SK-N-SH (cell line): Measurements from ENCODE around the gene MED27. TPM values are rescaled to one million over a fixed set of nuclear protein-coding genes. Genes with fewer than 3 reads are reported as not detected.

ENCODE experiments used
- CTCF ChIA-PET: fragments of 300-600, 350-600 bp; formaldehyde crosslinking; extraction: SDS; loops from one replicate; lab custom pipeline; 2021; lab: Yijun Ruan, JAX
- POLR2A ChIA-PET: fragments of 350-600 bp; sonication (Branson Sonifier 250); formaldehyde crosslinking; extraction: SDS; loops from one replicate; lab custom pipeline; 2020; ENCODE audit warnings: antibody characterized with exemption, inconsistent platforms; lab: Yijun Ruan, JAX
- DNase-seq: peaks from one replicate; pipeline ENCODE4 v3.0.0; 2012
- H2AFZ ChIP-seq: fragments of 200-600 bp; sonication (generic); 2 replicates; pipeline ENCODE4 v1.8.1; 2016; ENCODE audit warnings: antibody characterized with exemption, mild to moderate bottlenecking, low read depth
- H3F3A ChIP-seq: fragments of 200-600 bp; sonication (generic); replicated peaks from 2 replicates; pipeline ENCODE3; 2016; ENCODE audit warnings: antibody characterized with exemption, mild to moderate bottlenecking; ENCODE audit not compliant: insufficient read depth
- H3K27ac ChIP-seq, 2 experiments: fragments of 200-500 bp in 1 of 2; fragments of 200-600 bp in 1 of 2; sonication (Bioruptor generic) in 1 of 2; sonication (generic), shearing (Covaris generic) in 1 of 2; 2 replicates each; pipeline versions ENCODE4 v1.5.1 to v1.6.1; 2014 to 2016; ENCODE audit warnings: low read depth in 2 of 2, inconsistent platforms in 1 of 2, low read length in 1 of 2, mild to moderate bottlenecking in 1 of 2, mixed read lengths in 1 of 2
- H3K27me3 ChIP-seq: fragments of 200-600 bp; sonication (generic), shearing (Covaris generic); 2 replicates; pipeline ENCODE4 v1.6.1; 2016; ENCODE audit warnings: mixed run types; ENCODE audit not compliant: insufficient read depth
- H3K36me3 ChIP-seq, 2 experiments: fragments of 200-500 bp in 1 of 2; fragments of 200-600 bp in 1 of 2; sonication (Bioruptor generic) in 1 of 2; sonication (generic) in 1 of 2; replicated peaks in 1 of 2; 2 replicates each; pipeline versions ENCODE3 to v1.5.1; 2014 to 2016; ENCODE audit warnings: low read length in 1 of 2, mild to moderate bottlenecking in 1 of 2; ENCODE audit not compliant: insufficient read depth in 2 of 2, control insufficient read depth in 1 of 2
- H3K4me1 ChIP-seq, 2 experiments: fragments of 200-500 bp in 1 of 2; fragments of 200-600 bp in 1 of 2; sonication (Bioruptor generic) in 1 of 2; sonication (generic), shearing (Covaris generic) in 1 of 2; 2 replicates each; pipeline versions ENCODE4 v1.5.1 to v1.6.1; 2014 to 2016; ENCODE audit warnings: low read depth in 1 of 2, low read length in 1 of 2, mixed run types in 1 of 2; ENCODE audit not compliant: insufficient read depth in 2 of 2, control insufficient read depth in 1 of 2
- H3K4me2 ChIP-seq: fragments of 200-600 bp; sonication (generic), shearing (Covaris generic); 2 replicates; pipeline ENCODE4 v1.6.1; 2017; ENCODE audit warnings: mixed run types
- H3K4me3 ChIP-seq, 2 experiments: fragments of 200-500 bp in 1 of 2; fragments of 200-600 bp in 1 of 2; sonication (Bioruptor generic) in 1 of 2; sonication (generic), shearing (Covaris generic) in 1 of 2; 2 replicates each; pipeline versions ENCODE4 v1.5.1 to v1.8.1; 2014 to 2016; ENCODE audit warnings: low read depth in 2 of 2, inconsistent platforms in 1 of 2, low read length in 1 of 2, mild to moderate bottlenecking in 1 of 2, mixed read lengths in 1 of 2, moderate library complexity in 1 of 2
- H3K79me2 ChIP-seq: fragments of 200-600 bp; sonication (generic); 2 replicates; pipeline ENCODE4 v1.8.1; 2017; ENCODE audit warnings: mild to moderate bottlenecking; ENCODE audit not compliant: insufficient read depth
- H3K9ac ChIP-seq: fragments of 200-600 bp; sonication (generic); 2 replicates; pipeline ENCODE4 v1.6.1; 2017; ENCODE audit warnings: mixed run types
- H3K9me2 ChIP-seq: fragments of 200-600 bp; sonication (generic); 2 replicates; pipeline ENCODE4 v1.6.1; 2017; ENCODE audit warnings: mixed run types
- H3K9me3 ChIP-seq: fragments of 200-600 bp; sonication (generic); 2 replicates; pipeline ENCODE4 v1.6.1; 2017; ENCODE audit warnings: mixed run types, mild to moderate bottlenecking, moderate library complexity
- H4K20me1 ChIP-seq: fragments of 200-600 bp; sonication (generic); 2 replicates; pipeline ENCODE4 v1.6.1; 2017; ENCODE audit warnings: mild to moderate bottlenecking, mixed run types; ENCODE audit not compliant: insufficient read depth
- CHD2 ChIP-seq: fragments of 150-350 bp; IDR thresholded peaks from 2 replicates; pipeline ENCODE4 v1.6.1; 2018; ENCODE audit warnings: low read length; ENCODE audit not compliant: partially characterized antibody
- ELF1 ChIP-seq: IDR thresholded peaks from 2 replicates; pipeline ENCODE4 v1.4.0; 2012
- FOXJ3 ChIP-seq: sonication (generic); formaldehyde crosslinking; IDR thresholded peaks from 2 replicates; pipeline ENCODE4 v1.5.1; 2020; ENCODE audit warnings: mild to moderate bottlenecking, missing genetic modification reagents
- GATA2 ChIP-seq: sonication (generic); formaldehyde crosslinking; IDR thresholded peaks from 2 replicates; pipeline ENCODE4 v1.5.0; 2020; ENCODE audit warnings: mild to moderate bottlenecking, missing genetic modification reagents
- IRF3 ChIP-seq: fragments of 150-350 bp; IDR thresholded peaks from 2 replicates; pipeline ENCODE4 v1.6.1; 2016; ENCODE audit warnings: mild to moderate bottlenecking, low read depth, low read length
- MAX ChIP-seq: IDR thresholded peaks from 2 replicates; pipeline ENCODE4 v1.4.0; 2012; ENCODE audit warnings: low read depth
- MEF2A ChIP-seq: IDR thresholded peaks from 2 replicates; pipeline ENCODE4 v1.4.0; 2012; ENCODE audit warnings: low read depth, borderline replicate concordance
- MXI1 ChIP-seq: IDR thresholded peaks from 2 replicates; pipeline ENCODE4 v1.6.1; 2012; ENCODE audit warnings: mild to moderate bottlenecking, low read depth, low read length, improper control_type of control experiment
- SIN3A ChIP-seq: IDR thresholded peaks from 2 replicates; pipeline ENCODE4 v1.6.1; 2012; ENCODE audit warnings: low read depth, mild to moderate bottlenecking, low read length, moderate library complexity, borderline replicate concordance
- SMC3 ChIP-seq: IDR thresholded peaks from 2 replicates; pipeline ENCODE4 v1.6.1; 2012; ENCODE audit warnings: low read depth, low read length, improper control_type of control experiment
- TAF1 ChIP-seq: IDR thresholded peaks from 2 replicates; pipeline ENCODE4 v1.6.1; 2012; ENCODE audit warnings: low read depth, mild to moderate bottlenecking, low read length, moderate library complexity, borderline replicate concordance
- USF1 ChIP-seq: IDR thresholded peaks from 2 replicates; pipeline ENCODE4 v1.4.0; 2012; ENCODE audit warnings: low read depth, borderline replicate concordance
- USF2 ChIP-seq: fragments of 150-350 bp; IDR thresholded peaks from 2 replicates; pipeline ENCODE4 v1.6.1; 2017; ENCODE audit warnings: antibody characterized with exemption, low read length, low read depth, borderline replicate concordance
- YY1 ChIP-seq: IDR thresholded peaks from 2 replicates; pipeline ENCODE4 v1.4.0; 2012; ENCODE audit warnings: low read depth, mild to moderate bottlenecking
- ZBTB33 ChIP-seq: IDR thresholded peaks from 2 replicates; pipeline ENCODE4 v1.4.0; 2012; ENCODE audit warnings: low read depth, borderline replicate concordance
- WGBS: methylation state at CpG from one replicate; pipeline ENCODE4 v1.1.6; 2017; ENCODE audit warnings: low lambda C conversion rate; 5-methylcytosine and 5-hydroxymethylcytosine counted together
- polyA plus RNA-seq, 3 experiments: library from polyadenylated mRNA; depleted of rRNA; stranded (reverse); fragments of >200 nt; gene quantifications; 2 replicates each; pipeline ENCODE4 v1.2.3, GENCODE V29; 2012

The MED27 gene
- polyA plus RNA-seq, 1 of the 3 experiments (the other 2 are of a cell fraction), result 35.0 TPM

GRCh38 chr9:132068605-132069004, 11.1 kb downstream of the MED27 start:
- no peaks in the 10 kb centered on the region for H3F3A ChIP-seq
- no peak overlapping the region for H3K27ac ChIP-seq
- no peak for TF ChIP-seq MEF2A
- TF ChIP-seq YY1, result no peak
- no peak for TF ChIP-seq MXI1
- no peak for TF ChIP-seq SIN3A
- no peak for TF ChIP-seq GATA2 (CRISPR knock-in tag)
- no peak for TF ChIP-seq MAX
- no peak for TF ChIP-seq TAF1
- TF ChIP-seq ZBTB33, result no peak
- no peak for TF ChIP-seq FOXJ3 (CRISPR knock-in tag)
- TF ChIP-seq IRF3, result no peak
- no peak for TF ChIP-seq USF2
- TF ChIP-seq SMC3, result no peak
- no peak for TF ChIP-seq ELF1
- no peak for TF ChIP-seq USF1
- no peak for TF ChIP-seq CHD2
- H2AFZ ChIP-seq, result no peak overlapping the region
- 0 out of 2 replicates have a peak overlapping the region, but pooled peaks have one; percentile 8 for H3K4me2 ChIP-seq
- peaks cover 0 to 11% of the 10 kb centered on the region in 2 experiments; a peak in 1 of 4 replicates for H3K4me1 ChIP-seq
- peaks cover 0 to 24% of the 10 kb centered on the region in 2 experiments for H3K36me3 ChIP-seq
- ChIA-PET CTCF (interaction anchor here (1.3 kb wide), 1 partner anchor 307 kb away, joined by 3 read pairs; no protein-coding TSS in a partner anchor), POLR2A (no interaction called here)
- no peaks in the 10 kb centered on the region for H3K9me2 ChIP-seq
- H3K9ac ChIP-seq, result no peak overlapping the region
- H3K4me3 ChIP-seq, result no peak overlapping the region
- 95% methylated on average over 6 of the region's 6 CpGs for WGBS
- H3K9me3 ChIP-seq, result no peaks in the 10 kb centered on the region
- H3K79me2 ChIP-seq, result peaks cover 67% of the 10 kb centered on the region
- H4K20me1 ChIP-seq, result peaks cover 63% of the 10 kb centered on the region
- H3K27me3 ChIP-seq, result no peaks in the 10 kb centered on the region
- no peak for DNase-seq
